Neural crest cell (in vitro differentiated cells): ENCODE measurements around the gene HEXD. TPM values are rescaled to one million over a fixed set of nuclear protein-coding genes. Genes with fewer than 3 reads are reported as not detected.

Experiments used
- DNase-seq: peaks from one replicate; pipeline ENCODE4 v3.0.0; 2021; ENCODE audit warnings: low read depth, mixed read lengths, low spot score
- H3K27ac Mint-ChIP-seq: one replicate; pipeline ENCODE4 v1.8.0; 2021; ENCODE audit warnings: mild to moderate bottlenecking, mixed read lengths; ENCODE audit not compliant: unreplicated experiment
- H3K27me3 Mint-ChIP-seq: 2 replicates; pipeline ENCODE4 v1.8.0; 2021; ENCODE audit warnings: low read depth, mild to moderate bottlenecking, mixed read lengths
- H3K36me3 Mint-ChIP-seq: 2 replicates; pipeline ENCODE4 v1.8.0; 2021; ENCODE audit warnings: low read depth, mild to moderate bottlenecking, mixed read lengths
- H3K4me1 Mint-ChIP-seq: 2 replicates; pipeline ENCODE4 v1.8.0; 2021; ENCODE audit warnings: mixed read lengths
- H3K4me3 Mint-ChIP-seq: one replicate; pipeline ENCODE4 v1.8.0; 2021; ENCODE audit warnings: mild to moderate bottlenecking, mixed read lengths
- H3K9me3 Mint-ChIP-seq: 2 replicates; pipeline ENCODE4 v1.8.0; 2021; ENCODE audit warnings: mixed read lengths
- CTCF ChIP-seq: fragments of 200-600 bp; sonication (generic); conservative IDR thresholded peaks from 2 replicates; pipeline ENCODE4 v1.5.0; 2021; ENCODE audit warnings: antibody characterized with exemption, mild to moderate bottlenecking
- total RNA-seq: library from RNA; stranded (reverse); gene quantifications from 2 replicates; pipeline ENCODE4 v1.2.1, GENCODE V29; 2021

HEXD gene
- total RNA-seq, 1 donor from 2014 or later, result 48.5 TPM

- Mint-ChIP-seq H3K27ac (no peak overlapping the region), H3K27me3 (no peaks in the 10 kb centered on the region), H3K4me1 (peaks cover 4% of the 10 kb centered on the region), H3K9me3 (peaks cover 6% of the 10 kb centered on the region), H3K4me3 (peak overlapping the region; percentile 14), H3K36me3 (peaks cover 28% of the 10 kb centered on the region)
- DNase-seq, result peak; percentile 47
- TF ChIP-seq CTCF, result peak; percentile 64
Observed at GRCh38 chr17:82424001-82424862, 6.1 kb downstream of the HEXD start.

- TF ChIP-seq CTCF, result no peak
- Mint-ChIP-seq H3K27ac (no peak overlapping the region), H3K4me3 (peak overlapping the region; percentile 14), H3K4me1 (peaks cover 4% of the 10 kb centered on the region), H3K36me3 (peaks cover 28% of the 10 kb centered on the region), H3K9me3 (peaks cover 6% of the 10 kb centered on the region), H3K27me3 (no peaks in the 10 kb centered on the region)
- no peak for DNase-seq
Observed at GRCh38 chr17:82424863-82425159, 6.7 kb downstream of the HEXD start.

- H3K27me3 Mint-ChIP-seq, result no peaks in the 10 kb centered on the region
- DNase-seq, result no peak
- no peak overlapping the region for H3K4me3 Mint-ChIP-seq
- no peak overlapping the region for H3K27ac Mint-ChIP-seq
- peaks cover 3% of the 10 kb centered on the region for H3K9me3 Mint-ChIP-seq
- H3K36me3 Mint-ChIP-seq, result peaks cover 4% of the 10 kb centered on the region
- peaks cover 4% of the 10 kb centered on the region for H3K4me1 Mint-ChIP-seq
- no peak for TF ChIP-seq CTCF
Observed at GRCh38 chr17:82428546-82428945, 10.4 kb downstream of the HEXD start.

- Mint-ChIP-seq H3K4me1 (no peaks in the 10 kb centered on the region), H3K27me3 (no peaks in the 10 kb centered on the region), H3K9me3 (peaks cover 3% of the 10 kb centered on the region), H3K4me3 (no peak overlapping the region), H3K36me3 (peaks cover 4% of the 10 kb centered on the region), H3K27ac (peak overlapping the region; percentile 81)
- DNase-seq, result no peak
- TF ChIP-seq CTCF, result no peak
Observed at GRCh38 chr17:82429824-82430223, 11.7 kb downstream of the HEXD start.

GRCh38 chr17:82432017-82432416 is 13.9 kb downstream of the HEXD start:
- no peak overlapping the region for H3K4me3 Mint-ChIP-seq
- H3K9me3 Mint-ChIP-seq, result peaks cover 3% of the 10 kb centered on the region
- no peaks in the 10 kb centered on the region for H3K27me3 Mint-ChIP-seq
- peaks cover 4% of the 10 kb centered on the region for H3K36me3 Mint-ChIP-seq
- H3K27ac Mint-ChIP-seq, result no peak overlapping the region
- TF ChIP-seq CTCF, result no peak
- DNase-seq, result no peak
- H3K4me1 Mint-ChIP-seq, result no peaks in the 10 kb centered on the region
